Choroid plexus epithelial cell (primary cell): Measurements from ENCODE around the gene GCG.
A peak's percentile ranks its signal among the peaks of the same experiment; 100 is the strongest.

Experiments
- DNase-seq: peaks from one replicate; pipeline ENCODE4 v3.0.0-alpha.2; 2010; ENCODE audit warnings: low read depth
- H3K4me3 ChIP-seq: 2 replicates; pipeline ENCODE4 v1.5.1; 2011; ENCODE audit warnings: low read depth, mild to moderate bottlenecking, control low read depth, low read length, moderate library complexity
- TF ChIP-seq, protein P1 (sequence below): conservative IDR thresholded peaks from 2 replicates; pipeline ENCODE4 v1.5.1; 2011; ENCODE audit warnings: low read depth, mild to moderate bottlenecking, control low read depth, inconsistent platforms, low read length, moderate library complexity

The GCG gene

DNA sequence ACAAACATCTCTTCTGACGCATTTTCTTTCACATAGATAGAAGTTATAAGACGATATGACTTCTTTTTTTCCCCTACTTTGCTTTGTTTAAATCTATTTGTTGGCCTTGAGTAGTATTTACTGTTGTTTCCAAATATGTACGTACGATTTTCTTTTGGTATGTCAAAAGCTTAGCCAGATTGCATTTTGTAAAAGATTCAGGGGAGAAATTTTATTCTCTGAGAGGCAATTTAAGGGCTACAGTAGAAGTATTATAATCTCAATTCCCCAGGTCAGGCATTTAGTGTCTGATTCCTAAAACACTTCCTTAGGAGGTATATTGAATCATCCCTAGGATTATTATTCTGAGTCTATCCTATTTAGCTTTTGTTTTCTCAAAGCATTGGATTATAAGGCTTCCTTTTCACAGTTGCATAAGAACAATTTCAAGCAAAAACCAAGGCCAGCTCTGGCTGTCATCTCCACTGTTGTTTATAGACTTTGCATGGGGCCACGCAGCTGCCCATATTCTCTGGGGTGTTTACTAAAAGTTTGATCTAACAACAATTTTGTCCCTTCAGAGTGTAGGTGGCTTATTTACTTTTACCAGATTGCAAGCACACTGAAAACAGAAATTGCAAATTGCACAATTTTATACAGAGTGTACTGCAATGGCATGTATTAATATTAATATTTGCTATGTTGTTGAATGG, 33.6 kb upstream of the GCG start:
- TF ChIP-seq, protein P1, sequence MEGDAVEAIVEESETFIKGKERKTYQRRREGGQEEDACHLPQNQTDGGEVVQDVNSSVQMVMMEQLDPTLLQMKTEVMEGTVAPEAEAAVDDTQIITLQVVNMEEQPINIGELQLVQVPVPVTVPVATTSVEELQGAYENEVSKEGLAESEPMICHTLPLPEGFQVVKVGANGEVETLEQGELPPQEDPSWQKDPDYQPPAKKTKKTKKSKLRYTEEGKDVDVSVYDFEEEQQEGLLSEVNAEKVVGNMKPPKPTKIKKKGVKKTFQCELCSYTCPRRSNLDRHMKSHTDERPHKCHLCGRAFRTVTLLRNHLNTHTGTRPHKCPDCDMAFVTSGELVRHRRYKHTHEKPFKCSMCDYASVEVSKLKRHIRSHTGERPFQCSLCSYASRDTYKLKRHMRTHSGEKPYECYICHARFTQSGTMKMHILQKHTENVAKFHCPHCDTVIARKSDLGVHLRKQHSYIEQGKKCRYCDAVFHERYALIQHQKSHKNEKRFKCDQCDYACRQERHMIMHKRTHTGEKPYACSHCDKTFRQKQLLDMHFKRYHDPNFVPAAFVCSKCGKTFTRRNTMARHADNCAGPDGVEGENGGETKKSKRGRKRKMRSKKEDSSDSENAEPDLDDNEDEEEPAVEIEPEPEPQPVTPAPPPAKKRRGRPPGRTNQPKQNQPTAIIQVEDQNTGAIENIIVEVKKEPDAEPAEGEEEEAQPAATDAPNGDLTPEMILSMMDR: no peak
- DNase-seq: no peak
- no peak overlapping the region for H3K4me3 ChIP-seq

DNA sequence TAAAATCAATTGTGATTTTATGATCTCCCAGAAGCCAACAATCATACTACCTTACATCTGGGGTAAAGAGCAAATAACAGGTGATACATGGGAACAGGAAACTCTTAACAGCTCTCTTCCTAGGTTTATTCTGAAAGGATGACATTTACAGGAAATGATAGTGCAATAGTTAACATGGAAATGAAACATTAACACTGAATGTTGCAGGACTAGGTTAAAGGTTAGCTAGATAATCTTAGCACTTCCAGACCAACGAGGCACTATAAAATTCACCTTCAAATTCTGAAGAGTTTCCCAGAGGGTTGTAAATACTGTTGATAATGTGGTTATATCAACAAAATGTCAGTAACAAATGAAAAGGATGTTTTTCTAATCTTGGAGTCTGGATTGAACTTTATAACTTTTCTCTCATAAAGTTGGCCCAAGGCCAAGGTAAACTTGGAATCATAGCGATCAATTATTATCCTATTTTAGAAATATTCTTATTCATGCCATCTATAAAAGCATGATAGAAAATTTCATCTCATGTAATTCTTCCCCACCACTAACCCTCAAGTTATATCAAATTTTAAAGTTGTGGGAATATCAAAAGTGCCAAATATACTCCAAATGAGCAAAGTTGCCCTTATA, 32.9 kb upstream of the GCG start:
- TF ChIP-seq, protein P1: no peak
- DNase-seq: no peak
- H3K4me3 ChIP-seq: no peak overlapping the region

DNA sequence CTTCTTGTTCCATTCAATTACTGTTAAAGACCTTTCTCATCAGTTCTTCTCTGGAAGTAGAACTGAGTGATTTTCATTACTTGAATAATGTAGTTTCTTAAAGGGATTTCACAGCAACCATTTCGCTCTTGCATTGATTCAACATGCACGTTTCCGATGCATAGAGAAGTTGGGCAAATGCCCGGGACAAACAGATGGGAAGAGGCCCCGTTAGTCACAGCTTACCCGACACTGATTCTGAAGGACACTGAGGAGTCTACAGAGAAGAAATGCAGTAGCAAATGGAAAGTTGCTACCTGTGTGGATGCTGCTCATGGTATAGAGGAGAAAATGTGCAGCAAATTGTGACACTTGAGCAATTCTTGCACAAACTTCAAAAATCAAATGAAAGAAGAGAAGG, 32.3 kb upstream of the GCG start:
- DNase-seq: no peak
- TF ChIP-seq, protein P1: no peak
- H3K4me3 ChIP-seq: no peak overlapping the region

DNA sequence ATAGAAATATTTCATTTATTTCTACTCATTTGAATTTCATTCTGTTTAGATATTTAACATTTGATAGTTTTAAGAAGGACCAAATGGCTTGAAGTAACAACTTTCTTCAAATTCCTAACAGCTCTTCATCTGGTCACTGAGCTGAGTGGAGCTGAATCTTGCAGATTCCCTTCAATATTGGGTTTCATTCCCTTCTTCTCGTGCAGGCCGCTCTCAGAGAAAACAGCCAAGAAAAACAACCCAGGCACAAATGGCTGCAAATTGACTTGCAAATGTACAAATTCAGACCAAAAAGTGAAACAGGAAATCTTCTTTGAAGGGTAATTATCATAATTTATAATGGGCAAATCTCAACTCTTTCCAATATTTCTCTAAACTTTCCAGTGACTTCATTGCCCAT, 30.3 kb upstream of the GCG start:
- TF ChIP-seq, protein P1: no peak
- DNase-seq: peak; percentile 18
- no peak overlapping the region for H3K4me3 ChIP-seq

DNA sequence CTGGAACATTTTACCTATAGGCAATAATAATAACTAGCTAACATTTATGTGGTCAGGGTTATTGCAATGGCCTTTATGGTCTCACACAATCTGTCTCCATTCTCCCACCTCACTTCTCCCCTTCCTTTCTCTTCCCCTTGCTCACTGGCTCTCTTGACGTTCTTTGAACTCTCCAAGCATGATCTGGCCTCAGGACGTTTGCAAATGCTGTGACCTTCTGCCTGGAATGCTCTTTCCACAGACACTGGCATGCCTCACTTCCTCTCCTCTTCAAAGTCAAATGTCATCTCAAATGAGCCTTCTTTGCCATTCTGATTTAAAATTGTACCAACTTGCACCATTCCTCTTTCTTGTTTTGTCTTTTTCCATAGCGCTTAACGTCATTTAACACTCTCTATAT, 25.3 kb upstream of the GCG start:
- H3K4me3 ChIP-seq: no peak overlapping the region
- DNase-seq: no peak
- TF ChIP-seq, protein P1: no peak

DNA sequence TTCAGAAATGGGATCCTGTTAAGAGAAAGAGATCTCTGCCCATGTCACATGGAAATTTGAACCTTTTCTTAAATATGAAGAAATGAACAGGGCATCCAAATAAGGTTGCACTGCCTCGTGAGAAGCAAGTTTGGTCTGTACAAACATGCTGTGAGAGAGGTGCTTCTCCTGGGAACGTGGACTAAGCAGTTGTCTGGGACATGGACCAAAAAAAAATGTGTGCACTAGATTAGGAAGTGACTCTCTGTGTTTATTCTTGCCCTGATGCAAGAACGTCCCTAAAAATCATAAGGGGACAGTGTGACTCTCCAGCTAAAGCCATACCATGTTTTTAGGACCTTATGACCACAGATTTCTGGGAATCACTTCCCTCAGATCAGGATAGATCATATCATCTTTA, 23.7 kb upstream of the GCG start:
- no peak overlapping the region for H3K4me3 ChIP-seq
- DNase-seq: no peak
- TF ChIP-seq, protein P1: no peak

DNA sequence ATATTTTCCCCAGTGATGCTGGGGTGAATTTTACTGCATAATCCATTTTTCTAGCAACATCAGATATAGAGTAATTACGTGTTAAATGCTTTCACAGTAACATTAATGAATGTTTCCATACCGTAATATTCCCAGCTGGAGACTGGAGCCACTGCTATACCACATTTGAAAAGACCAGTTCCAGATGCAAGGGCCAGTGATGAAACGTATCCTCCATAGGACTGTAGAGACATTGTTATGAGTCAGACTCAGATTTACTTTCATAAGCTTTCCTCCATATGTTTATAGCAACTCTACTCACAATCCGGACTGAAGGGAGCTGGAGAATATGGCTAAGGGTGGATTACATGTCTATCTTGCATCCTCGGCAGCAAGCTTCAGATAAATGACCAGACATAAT, 22.7 kb upstream of the GCG start:
- DNase-seq: peak; percentile 35
- TF ChIP-seq, protein P1: no peak
- H3K4me3 ChIP-seq: no peak overlapping the region
